ENCODE results near the gene ABCG4.

- TF ChIP-seq CTCF (IDR thresholded peaks at IDR 0.05), result no peak
- TF ChIP-seq TCF7L2 (IDR thresholded peaks at IDR 0.05; ENCODE audit: low read depth, low read length), result no peak
Measured at GRCh38 chr11:119111361-119111925, 37.4 kb upstream of the ABCG4 start.

All from Panc1 (cell line).